Choroid plexus epithelial cell (primary cell): ENCODE results near the gene RRAGD.

Source experiments
- DNase-seq: peaks from one replicate; pipeline ENCODE4 v3.0.0-alpha.2; 2010; ENCODE audit warnings: low read depth
- H3K4me3 ChIP-seq: 2 replicates; pipeline ENCODE4 v1.5.1; 2011; ENCODE audit warnings: low read depth, mild to moderate bottlenecking, control low read depth, low read length, moderate library complexity
- CTCF ChIP-seq: conservative IDR thresholded peaks from 2 replicates; pipeline ENCODE4 v1.5.1; 2011; ENCODE audit warnings: low read depth, mild to moderate bottlenecking, control low read depth, inconsistent platforms, low read length, moderate library complexity

RRAGD gene

GRCh38 chr6:89412071-89413005, at the start of gene RRAGD:
RRAGD (minus strand) TSS chr6:89412273; CDS start chr6:89411993, 280 bp downstream.
- DNase-seq: no peak

GRCh38 chr6:89460713-89461112, 48.6 kb upstream of the RRAGD start:
- H3K4me3 ChIP-seq: no peak overlapping the region
- no peak for TF ChIP-seq CTCF
- DNase-seq: no peak

More at GRCh38 chr6:89412071-89413005, at the start of gene RRAGD:
- TF ChIP-seq CTCF: no peak
- H3K4me3 ChIP-seq: peak within 1 kb of the TSS; percentile 51

- DNase-seq: no peak
- no peak overlapping the region for H3K4me3 ChIP-seq
- TF ChIP-seq CTCF: no peak
Observed at GRCh38 chr6:89459501-89459900, 47.4 kb upstream of the RRAGD start.

GRCh38 chr6:89458704-89459103, 46.6 kb upstream of the RRAGD start:
- no peak for DNase-seq
- TF ChIP-seq CTCF: no peak
- no peak overlapping the region for H3K4me3 ChIP-seq

- H3K4me3 ChIP-seq: no peak overlapping the region
- no peak for TF ChIP-seq CTCF
- no peak for DNase-seq
Observed at GRCh38 chr6:89454300-89454699, 42.2 kb upstream of the RRAGD start.

- TF ChIP-seq CTCF: no peak
- no peak overlapping the region for H3K4me3 ChIP-seq
- no peak for DNase-seq
Observed at GRCh38 chr6:89452281-89452680, 40.2 kb upstream of the RRAGD start.

- TF ChIP-seq CTCF: no peak
- no peak for DNase-seq
- H3K4me3 ChIP-seq: no peak overlapping the region
Observed at GRCh38 chr6:89449193-89449592, 37.1 kb upstream of the RRAGD start.
